IMR-90 (cell line): Measurements from ENCODE around the gene SLC39A11. TPM values are rescaled to one million over a fixed set of nuclear protein-coding genes. Genes with fewer than 3 reads are reported as not detected.

Experiments used
- ATAC-seq: fragments of 200-7000 bp; cut with Tn5 transposase; 2 replicates; pipeline ENCODE4 v1.9.1; 2020; ENCODE audit warnings: low read depth, mild to moderate bottlenecking, moderate library complexity
- BruUV-seq: library from RNA; stranded (reverse); fragments of 400-500 nt; replicated peaks from 2 replicates; lab custom pipeline; 2021; lab: Mats Ljungman, UMichigan
- CTCF ChIA-PET: fragments of 300-600 bp; formaldehyde crosslinking; extraction: SDS; loops from one replicate; lab custom pipeline; 2021; ENCODE audit warnings: antibody characterized with exemption; lab: Yijun Ruan, JAX
- POLR2A ChIA-PET: fragments of 300-600 bp; sonication (Branson Sonifier 250); formaldehyde crosslinking; loops from one replicate; lab custom pipeline; 2022; ENCODE audit warnings: antibody characterized with exemption; ENCODE audit not compliant: unreplicated experiment; lab: Charles Lee
- DNase-seq: peaks from one replicate; pipeline ENCODE4 v3.0.0; 2013
- H2AFZ ChIP-seq: replicated peaks from 2 replicates; pipeline ENCODE3; 2013; ENCODE audit warnings: low read length, mild to moderate bottlenecking; ENCODE audit not compliant: poor library complexity
- H2AK5ac ChIP-seq: 2 replicates; pipeline ENCODE4 v1.6.1; 2013; ENCODE audit warnings: low read depth, low read length, inconsistent platforms
- H2AK9ac ChIP-seq: replicated peaks from 2 replicates; pipeline ENCODE3; 2013; ENCODE audit warnings: mild to moderate bottlenecking, low read depth, low read length, moderate library complexity; ENCODE audit not compliant: poor library complexity
- H2BK120ac ChIP-seq: 2 replicates; pipeline ENCODE4 v1.6.1; 2013; ENCODE audit warnings: low read depth, low read length, inconsistent platforms
- H2BK15ac ChIP-seq: 3 replicates; pipeline ENCODE4 v1.6.1; 2013; ENCODE audit warnings: low read depth, low read length, inconsistent platforms
- H2BK20ac ChIP-seq: 2 replicates; pipeline ENCODE4 v1.6.1; 2013; ENCODE audit warnings: low read depth, mild to moderate bottlenecking, inconsistent platforms, low read length, moderate library complexity
- H2BK5ac ChIP-seq: 2 replicates; pipeline ENCODE4 v1.6.1; 2013; ENCODE audit warnings: mild to moderate bottlenecking, low read depth, low read length, inconsistent platforms; ENCODE audit not compliant: poor library complexity, severe bottlenecking
- H3K14ac ChIP-seq: replicated peaks from 2 replicates; pipeline ENCODE4 v1.6.1; 2013; ENCODE audit warnings: low read depth, low read length, inconsistent platforms
- H3K18ac ChIP-seq: 2 replicates; pipeline ENCODE4 v1.6.1; 2013; ENCODE audit warnings: low read depth, low read length, control low read depth
- H3K23ac ChIP-seq: 2 replicates; pipeline ENCODE4 v1.6.1; 2013; ENCODE audit warnings: low read depth, low read length, inconsistent platforms
- H3K27ac ChIP-seq: 2 replicates; pipeline ENCODE4 v1.5.1; 2013; ENCODE audit warnings: mild to moderate bottlenecking, control low read depth, low read length; ENCODE audit not compliant: insufficient read depth
- H3K27me3 ChIP-seq: 2 replicates; pipeline ENCODE4 v1.6.1; 2013; ENCODE audit warnings: low read length; ENCODE audit not compliant: control insufficient read depth, insufficient read depth
- H3K36me3 ChIP-seq: 2 replicates; pipeline ENCODE4 v1.6.1; 2013; ENCODE audit warnings: low read length, mixed read lengths; ENCODE audit not compliant: control insufficient read depth, insufficient read depth
- H3K4ac ChIP-seq: 2 replicates; pipeline ENCODE4 v1.6.1; 2013; ENCODE audit warnings: low read depth, low read length, inconsistent platforms
- H3K4me1 ChIP-seq: 2 replicates; pipeline ENCODE4 v1.6.1; 2013; ENCODE audit warnings: low read length, mixed read lengths; ENCODE audit not compliant: control insufficient read depth, insufficient read depth
- H3K4me2 ChIP-seq: 2 replicates; pipeline ENCODE4 v1.6.1; 2013; ENCODE audit warnings: low read depth, mild to moderate bottlenecking, control low read depth, low read length, moderate library complexity
- H3K4me3 ChIP-seq: 2 replicates; pipeline ENCODE4 v1.5.1; 2013; ENCODE audit warnings: low read depth, mild to moderate bottlenecking, control low read depth, low read length, moderate library complexity; ENCODE audit not compliant: insufficient read depth
- H3K56ac ChIP-seq: 2 replicates; pipeline ENCODE4 v1.6.1; 2013; ENCODE audit warnings: low read length, inconsistent platforms; ENCODE audit not compliant: insufficient read depth; ENCODE audit errors: extremely low read depth
- H3K79me1 ChIP-seq, 2 experiments: 2 replicates each; pipeline ENCODE4 v1.6.1; 2013; ENCODE audit warnings: low read length in 2 of 2, inconsistent platforms in 1 of 2, low read depth in 1 of 2
- H3K9ac ChIP-seq: 2 replicates; pipeline ENCODE4 v1.6.1; 2013; ENCODE audit warnings: low read depth, low read length, control low read depth
- H3K9me1 ChIP-seq: 2 replicates; pipeline ENCODE4 v1.6.1; 2013; ENCODE audit warnings: low read length, inconsistent platforms; ENCODE audit not compliant: insufficient read depth
- H3K9me3 ChIP-seq: 2 replicates; pipeline ENCODE4 v1.6.1; 2013; ENCODE audit warnings: low read length; ENCODE audit not compliant: control insufficient read depth, insufficient read depth
- H4K20me1 ChIP-seq: 2 replicates; pipeline ENCODE4 v1.6.1; 2013; ENCODE audit warnings: low read length, inconsistent platforms; ENCODE audit not compliant: insufficient read depth
- H4K5ac ChIP-seq: 2 replicates; pipeline ENCODE4 v1.6.1; 2013; ENCODE audit warnings: mild to moderate bottlenecking, low read depth, low read length, control low read depth
- H4K8ac ChIP-seq, 2 experiments: 2 replicates each; pipeline ENCODE4 v1.6.1; 2013; ENCODE audit warnings: low read depth in 2 of 2, low read length in 2 of 2, control low read depth in 1 of 2, inconsistent platforms in 1 of 2
- H4K91ac ChIP-seq: 2 replicates; pipeline ENCODE4 v1.6.1; 2013; ENCODE audit warnings: low read depth, low read length, inconsistent platforms; ENCODE audit not compliant: insufficient read depth
- BHLHE40 ChIP-seq: fragments of 150-350 bp; IDR thresholded peaks from 2 replicates; pipeline ENCODE4 v1.6.1; 2016; ENCODE audit warnings: mild to moderate bottlenecking, low read depth, low read length
- CEBPB ChIP-seq: IDR thresholded peaks from 2 replicates; pipeline ENCODE4 v1.6.1; 2012; ENCODE audit warnings: low read depth, low read length, improper control_type of control experiment
- CHD1 ChIP-seq: IDR thresholded peaks from 2 replicates; pipeline ENCODE4 v1.6.1; 2012; ENCODE audit warnings: low read depth, low read length, improper control_type of control experiment
- CTCF ChIP-seq: conservative IDR thresholded peaks from 2 replicates; pipeline ENCODE4 v1.5.1; 2012; ENCODE audit warnings: mild to moderate bottlenecking, low read depth, low read length, improper control_type of control experiment
- ELK1 ChIP-seq: fragments of 150-350 bp; IDR thresholded peaks from 2 replicates; pipeline ENCODE4 v1.6.1; 2016; ENCODE audit warnings: low read depth, mild to moderate bottlenecking, low read length, moderate library complexity, borderline replicate concordance
- FOS ChIP-seq: fragments of 150-350 bp; IDR thresholded peaks from 2 replicates; pipeline ENCODE4 v1.6.1; 2016; ENCODE audit warnings: low read depth, low read length
- MAFK ChIP-seq: IDR thresholded peaks from 2 replicates; pipeline ENCODE4 v1.6.1; 2012; ENCODE audit warnings: low read depth, low read length, improper control_type of control experiment
- MAZ ChIP-seq: IDR thresholded peaks from 2 replicates; pipeline ENCODE4 v1.6.1; 2012; ENCODE audit warnings: low read depth, mild to moderate bottlenecking, low read length, improper control_type of control experiment, moderate library complexity, borderline replicate concordance
- MXI1 ChIP-seq: IDR thresholded peaks from 2 replicates; pipeline ENCODE4 v1.6.1; 2012; ENCODE audit warnings: low read depth, mild to moderate bottlenecking, low read length, moderate library complexity, borderline replicate concordance
- NFE2L2 ChIP-seq: fragments of 150-350 bp; IDR thresholded peaks from 2 replicates; pipeline ENCODE4 v1.6.1; 2016; ENCODE audit warnings: low read depth, mild to moderate bottlenecking, low read length
- POLR2A ChIP-seq: IDR thresholded peaks from 2 replicates; pipeline ENCODE4 v1.6.1; 2012; ENCODE audit warnings: mild to moderate bottlenecking, low read depth, low read length
- RAD21 ChIP-seq: IDR thresholded peaks from 2 replicates; pipeline ENCODE4 v1.6.1; 2012; ENCODE audit warnings: low read length, improper control_type of control experiment
- RCOR1 ChIP-seq: IDR thresholded peaks from 2 replicates; pipeline ENCODE4 v1.6.1; 2012; ENCODE audit warnings: mild to moderate bottlenecking, low read length, improper control_type of control experiment; ENCODE audit not compliant: insufficient replicate concordance
- RFX5 ChIP-seq: IDR thresholded peaks from 2 replicates; pipeline ENCODE4 v1.8.0; 2012; ENCODE audit warnings: low read depth, mild to moderate bottlenecking, low read length, moderate library complexity
- SMC3 ChIP-seq: fragments of 150-350 bp; IDR thresholded peaks from 2 replicates; pipeline ENCODE4 v1.6.1; 2016; ENCODE audit warnings: low read depth, mild to moderate bottlenecking, antibody characterized with exemption, low read length, moderate library complexity
- USF2 ChIP-seq: fragments of 150-350 bp; IDR thresholded peaks from 2 replicates; pipeline ENCODE4 v1.6.1; 2017; ENCODE audit warnings: mild to moderate bottlenecking, antibody characterized with exemption, low read length, low read depth
- WGBS, 2 experiments: methylation state at CpG; one replicate each; pipeline versions ENCODE4 v1.1.5 to v1.1.7; 2013; ENCODE audit warnings: missing lambda C conversion rate in 2 of 2; ENCODE audit not compliant: insufficient read length in 1 of 2; ENCODE audit errors: extremely low coverage in 2 of 2; 5-methylcytosine and 5-hydroxymethylcytosine counted together
- dilution Hi-C: fragments of 300-500 bp; cut with HindIII; formaldehyde crosslinking; loops from one replicate; pipeline ENCODE4 v1.14.3; 2018; ENCODE audit warnings: low sequenced_read_pairs; ENCODE audit not compliant: unreplicated experiment
- in situ Hi-C: fragments of 300-500 bp; cut with MboI; formaldehyde crosslinking; loops from 3 replicates; pipeline ENCODE4 v1.14.3; 2019; ENCODE audit warnings: low sequenced_read_pairs, inconsistent platforms, mixed read lengths
- intact Hi-C: fragments of 100-400 bp; cut with micrococcal nuclease; formaldehyde crosslinking; loops from 2 replicates; pipeline ENCODE4 v1.10.0; 2022
- polyA plus RNA-seq, 3 experiments: library from polyadenylated mRNA; depleted of rRNA; stranded (reverse); fragments of >200 nt; gene quantifications; 2 replicates each; pipeline ENCODE4 v1.2.3, GENCODE V29; 2012; ENCODE audit warnings: low replicate concordance in 1 of 3
- total RNA-seq: library from RNA; depleted of rRNA; stranded (reverse); fragments of >200 nt; gene quantifications from 2 replicates; pipeline ENCODE4 v1.2.3, GENCODE V29; 2012

Gene SLC39A11
- total and polyA plus RNA-seq, 2 of the 4 experiments (the other 2 are of a cell fraction), result 8.8 to 14.3 TPM

GRCh38 chr17:72996791-72997190, 95.7 kb downstream of the SLC39A11 start:
- WGBS, 2 experiments, result 90% methylated on average over 2 of the region's 4 CpGs; no CpG with 5 or more reads in 1 of the 2 experiments
- Histone ChIP-seq H2BK20ac (no peak overlapping the region), H4K8ac (no peak overlapping the region), H3K4ac (no peak overlapping the region), H3K36me3 (no peaks in the 10 kb centered on the region), H3K9me3 (no peaks in the 10 kb centered on the region), H3K9ac (no peak overlapping the region), H2BK15ac (no peak overlapping the region), H3K79me1 (no peaks in the 10 kb centered on the region), H2BK5ac (no peak overlapping the region), H4K20me1 (no peaks in the 10 kb centered on the region), H3K23ac (no peak overlapping the region), H2BK120ac (no peak overlapping the region), H3K14ac (no peak overlapping the region), H3K18ac (no peak overlapping the region), H3K4me1 (no peaks in the 10 kb centered on the region), H3K9me1 (no peaks in the 10 kb centered on the region), H4K5ac (no peak overlapping the region), H3K4me3 (no peak overlapping the region), H4K91ac (no peak overlapping the region), H3K4me2 (no peak overlapping the region), H3K56ac (no peak overlapping the region), H2AK5ac (no peak overlapping the region), H3K27ac (no peak overlapping the region), H3K27me3 (no peaks in the 10 kb centered on the region), H2AK9ac (no peak overlapping the region), H2AFZ (no peak overlapping the region)
- TF ChIP-seq SMC3 (no peak), FOS (no peak), MAFK (no peak), CEBPB (no peak), POLR2A (no peak), CTCF (no peak), ELK1 (no peak), USF2 (no peak), MAZ (no peak), RFX5 (no peak), BHLHE40 (no peak), CHD1 (no peak), RCOR1 (no peak), NFE2L2 (no peak), MXI1 (no peak), RAD21 (no peak)
- BruUV-seq, result no TSS peak
- in situ Hi-C loops (loop anchor here (25.0 kb wide), 1 partner anchor 434 kb away; no protein-coding TSS in a partner anchor), intact Hi-C loops (no loop called here), dilution Hi-C loops (no loop called here)
- CTCF ChIA-PET, result no interaction called here
- DNase-seq, result no peak
- POLR2A ChIA-PET, result no interaction called here
- no peak for ATAC-seq
